ENCODE measurements around the gene GPS1. TPM values are rescaled to one million over a fixed set of nuclear protein-coding genes. Genes with fewer than 3 reads are reported as not detected.

GPS1 gene
- total and polyA plus RNA-seq, 2 experiments from 2014 or later = 101 to 160 TPM

DNA sequence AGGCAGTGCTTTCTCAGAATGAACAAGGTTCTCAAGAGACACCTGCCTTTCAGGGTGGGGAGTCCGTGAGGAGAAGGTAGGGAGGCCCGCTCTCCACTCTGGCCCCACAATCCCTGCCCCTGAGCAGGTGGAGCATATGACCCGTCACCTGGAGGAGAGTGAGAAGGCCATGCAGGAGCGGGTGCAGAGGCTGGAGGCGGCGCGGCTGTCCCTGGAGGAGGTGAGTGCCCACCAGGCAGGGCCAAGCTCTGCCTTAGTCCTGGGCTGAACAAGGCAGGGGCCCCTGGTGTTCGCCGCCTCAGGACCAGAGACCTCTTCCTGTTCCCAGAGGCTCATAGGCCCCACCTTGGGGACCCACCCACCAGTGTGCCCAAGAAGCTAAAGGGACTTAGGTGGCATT lies 22.7 kb upstream of the GPS1 start:
- over 99% methylated on average over 9 of the region's 9 CpGs for WGBS (ENCODE audit: low lambda C conversion rate, missing lambda C conversion rate)
- Histone ChIP-seq H3K36me3 (replicated peaks; ENCODE audit: insufficient read depth, low read depth) (no peaks in the 10 kb centered on the region), H3K9me3 (ENCODE audit: low read depth) (no peaks in the 10 kb centered on the region), H3K9me2 (replicated peaks; ENCODE audit: insufficient read depth) (no peaks in the 10 kb centered on the region), H3K27ac (no peak overlapping the region), H3K27me3 (no peaks in the 10 kb centered on the region), H2AFZ (no peak overlapping the region), H3K4me2 (no peak overlapping the region), H3K4me3 (no peak overlapping the region), H3K4me1 (ENCODE audit: insufficient read depth) (peaks cover 15% of the 10 kb centered on the region), H4K20me1 (ENCODE audit: insufficient read depth, poor library complexity, severe bottlenecking) (no peaks in the 10 kb centered on the region), H3K79me2 (no peaks in the 10 kb centered on the region)
- TF ChIP-seq EZH2 (IDR thresholded peaks at IDR 0.05; ENCODE audit: borderline replicate concordance) (no peak), EZH2phosphoT487 (IDR thresholded peaks at IDR 0.05; ENCODE audit: low read depth, severe bottlenecking, unreplicated experiment) (no peak)
- TF ChIP-seq, protein P1, sequence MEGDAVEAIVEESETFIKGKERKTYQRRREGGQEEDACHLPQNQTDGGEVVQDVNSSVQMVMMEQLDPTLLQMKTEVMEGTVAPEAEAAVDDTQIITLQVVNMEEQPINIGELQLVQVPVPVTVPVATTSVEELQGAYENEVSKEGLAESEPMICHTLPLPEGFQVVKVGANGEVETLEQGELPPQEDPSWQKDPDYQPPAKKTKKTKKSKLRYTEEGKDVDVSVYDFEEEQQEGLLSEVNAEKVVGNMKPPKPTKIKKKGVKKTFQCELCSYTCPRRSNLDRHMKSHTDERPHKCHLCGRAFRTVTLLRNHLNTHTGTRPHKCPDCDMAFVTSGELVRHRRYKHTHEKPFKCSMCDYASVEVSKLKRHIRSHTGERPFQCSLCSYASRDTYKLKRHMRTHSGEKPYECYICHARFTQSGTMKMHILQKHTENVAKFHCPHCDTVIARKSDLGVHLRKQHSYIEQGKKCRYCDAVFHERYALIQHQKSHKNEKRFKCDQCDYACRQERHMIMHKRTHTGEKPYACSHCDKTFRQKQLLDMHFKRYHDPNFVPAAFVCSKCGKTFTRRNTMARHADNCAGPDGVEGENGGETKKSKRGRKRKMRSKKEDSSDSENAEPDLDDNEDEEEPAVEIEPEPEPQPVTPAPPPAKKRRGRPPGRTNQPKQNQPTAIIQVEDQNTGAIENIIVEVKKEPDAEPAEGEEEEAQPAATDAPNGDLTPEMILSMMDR (IDR thresholded peaks at IDR 0.05; ENCODE audit: poor library complexity) = no peak
- no peak for DNase-seq (ENCODE audit: low spot score)

DNA sequence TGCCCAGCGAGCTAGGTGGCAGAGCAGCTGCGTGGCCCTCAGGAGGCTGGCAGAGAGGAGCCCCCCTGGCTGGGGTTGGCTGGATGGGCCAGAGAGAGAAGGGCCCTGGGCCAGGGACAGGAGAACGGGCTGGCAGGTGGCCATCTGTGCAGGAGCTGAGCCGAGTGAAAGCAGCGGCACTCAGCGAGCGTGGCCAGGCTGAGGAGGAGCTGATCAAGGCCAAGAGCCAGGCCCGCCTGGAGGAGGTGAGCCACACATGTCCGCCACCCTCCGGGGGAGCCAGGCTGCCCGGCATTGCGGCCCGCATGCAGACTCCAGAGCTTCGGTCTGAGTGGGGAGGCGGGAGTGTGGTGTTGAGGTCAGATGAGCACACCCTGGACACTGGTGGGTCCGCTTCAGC lies 22.3 kb upstream of the GPS1 start:
- Histone ChIP-seq H3K9me3 (ENCODE audit: low read depth) (no peaks in the 10 kb centered on the region), H3K27me3 (no peaks in the 10 kb centered on the region), H3K27ac (no peak overlapping the region), H3K4me3 (no peak overlapping the region), H3K36me3 (replicated peaks; ENCODE audit: insufficient read depth, low read depth) (no peaks in the 10 kb centered on the region), H4K20me1 (ENCODE audit: insufficient read depth, poor library complexity, severe bottlenecking) (no peaks in the 10 kb centered on the region), H2AFZ (no peak overlapping the region), H3K4me2 (no peak overlapping the region), H3K79me2 (no peaks in the 10 kb centered on the region), H3K4me1 (ENCODE audit: insufficient read depth) (peaks cover 11% of the 10 kb centered on the region), H3K9me2 (replicated peaks; ENCODE audit: insufficient read depth) (no peaks in the 10 kb centered on the region)
- no peak for TF ChIP-seq EZH2 (IDR thresholded peaks at IDR 0.05; ENCODE audit: borderline replicate concordance)
- TF ChIP-seq, protein P1 (IDR thresholded peaks at IDR 0.05; ENCODE audit: poor library complexity) = no peak
- no peak for TF ChIP-seq EZH2phosphoT487 (IDR thresholded peaks at IDR 0.05; ENCODE audit: low read depth, severe bottlenecking, unreplicated experiment)
- 99% methylated on average over 16 of the region's 16 CpGs for WGBS (ENCODE audit: low lambda C conversion rate, missing lambda C conversion rate)
- no peak for DNase-seq (ENCODE audit: low spot score)

DNA sequence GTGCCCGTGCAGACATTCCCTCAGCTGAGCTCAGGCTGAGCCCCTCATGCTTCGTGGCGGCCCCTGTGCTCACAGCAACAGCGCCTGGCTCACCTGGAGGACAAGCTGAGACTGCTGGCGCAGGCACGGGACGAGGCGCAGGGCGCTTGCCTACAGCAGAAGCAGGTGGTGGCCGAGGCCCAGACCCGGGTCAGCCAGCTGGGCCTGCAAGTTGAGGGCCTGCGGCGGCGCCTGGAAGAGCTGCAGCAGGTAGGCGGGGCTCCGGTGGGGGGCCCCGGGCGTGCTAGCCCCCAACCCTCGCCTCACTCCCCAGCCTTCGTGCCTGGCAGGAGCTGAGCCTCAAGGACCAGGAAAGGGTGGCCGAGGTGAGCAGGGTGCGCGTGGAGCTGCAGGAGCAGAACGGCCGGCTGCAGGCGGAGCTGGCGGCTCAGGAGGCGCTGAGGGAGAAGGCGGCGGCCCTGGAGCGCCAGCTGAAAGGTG lies 21.7 kb upstream of the GPS1 start:
- TF ChIP-seq, protein P1 (IDR thresholded peaks at IDR 0.05; ENCODE audit: poor library complexity) = no peak
- TF ChIP-seq EZH2phosphoT487 (IDR thresholded peaks at IDR 0.05; ENCODE audit: low read depth, severe bottlenecking, unreplicated experiment) = no peak
- no peak for TF ChIP-seq EZH2 (IDR thresholded peaks at IDR 0.05; ENCODE audit: borderline replicate concordance)
- 68% methylated on average over 25 of the region's 31 CpGs for WGBS (ENCODE audit: low lambda C conversion rate, missing lambda C conversion rate)
- Histone ChIP-seq H3K36me3 (replicated peaks; ENCODE audit: insufficient read depth, low read depth) (no peaks in the 10 kb centered on the region), H3K79me2 (no peaks in the 10 kb centered on the region), H3K4me3 (no peak overlapping the region), H3K4me1 (ENCODE audit: insufficient read depth) (peaks cover 10% of the 10 kb centered on the region), H3K9me2 (replicated peaks; ENCODE audit: insufficient read depth) (no peaks in the 10 kb centered on the region), H4K20me1 (ENCODE audit: insufficient read depth, poor library complexity, severe bottlenecking) (no peaks in the 10 kb centered on the region), H3K4me2 (peak overlapping the region; percentile 100), H3K27ac (no peak overlapping the region), H2AFZ (no peak overlapping the region), H3K9me3 (ENCODE audit: low read depth) (no peaks in the 10 kb centered on the region), H3K27me3 (no peaks in the 10 kb centered on the region)
- no peak for DNase-seq (ENCODE audit: low spot score)
